Endodermal cell (in vitro differentiated cells): ENCODE data around the gene NDST1. TPM values are rescaled to one million over a fixed set of nuclear protein-coding genes. Genes with fewer than 3 reads are reported as not detected.

Experiments used
- DNase-seq: peaks from one replicate; pipeline ENCODE4 v3.0.0-alpha.2; 2017
- H3K27ac ChIP-seq: 2 replicates; pipeline ENCODE4 v1.5.1; 2013; ENCODE audit warnings: mild to moderate bottlenecking, low read depth, low read length, moderate library complexity
- H3K27me3 ChIP-seq: 2 replicates; pipeline ENCODE4 v1.6.1; 2013; ENCODE audit warnings: mild to moderate bottlenecking, low read length, moderate library complexity; ENCODE audit not compliant: insufficient read depth, control insufficient read depth, poor library complexity, severe bottlenecking
- H3K36me3 ChIP-seq: 2 replicates; pipeline ENCODE4 v1.7.0; 2013; ENCODE audit warnings: mild to moderate bottlenecking, low read length, moderate library complexity; ENCODE audit not compliant: control insufficient read depth, insufficient read depth
- H3K4me1 ChIP-seq: one replicate; pipeline ENCODE4 v1.7.0; 2013; ENCODE audit warnings: low read length; ENCODE audit not compliant: control insufficient read depth, insufficient read depth
- H3K4me3 ChIP-seq: 2 replicates; pipeline ENCODE4 v1.5.1; 2013; ENCODE audit warnings: mild to moderate bottlenecking, low read length, moderate library complexity
- H3K9ac ChIP-seq: 2 replicates; pipeline ENCODE4 v1.6.1; 2013; ENCODE audit warnings: mild to moderate bottlenecking, low read length, moderate library complexity; ENCODE audit not compliant: poor library complexity, severe bottlenecking; ENCODE audit errors: extremely low read depth
- H3K9me3 ChIP-seq: 2 replicates; pipeline ENCODE4 v1.6.1; 2013; ENCODE audit warnings: mild to moderate bottlenecking, low read length, moderate library complexity; ENCODE audit not compliant: control insufficient read depth
- H3K27ac Mint-ChIP-seq: 2 replicates; pipeline ENCODE4 v1.8.0; 2020; ENCODE audit warnings: mixed read lengths
- H3K27me3 Mint-ChIP-seq: 2 replicates; pipeline ENCODE4 v1.8.0; 2021; ENCODE audit warnings: mild to moderate bottlenecking, mixed read lengths; ENCODE audit not compliant: insufficient read depth
- H3K36me3 Mint-ChIP-seq: 2 replicates; pipeline ENCODE4 v1.8.0; 2020; ENCODE audit warnings: low read depth, mixed read lengths
- H3K4me1 Mint-ChIP-seq: 2 replicates; pipeline ENCODE4 v1.8.0; 2020; ENCODE audit warnings: mixed read lengths
- H3K4me3 Mint-ChIP-seq: 2 replicates; pipeline ENCODE4 v1.8.0; 2020; ENCODE audit warnings: mild to moderate bottlenecking, moderate library complexity, mixed read lengths
- H3K9me3 Mint-ChIP-seq: 2 replicates; pipeline ENCODE4 v1.8.0; 2020; ENCODE audit warnings: mild to moderate bottlenecking, mixed read lengths
- CTCF ChIP-seq: fragments of 200-600 bp; sonication (generic); conservative IDR thresholded peaks from 2 replicates; pipeline ENCODE4 v1.5.0; 2021; ENCODE audit warnings: antibody characterized with exemption, mild to moderate bottlenecking
- WGBS, 2 experiments: methylation state at CpG; one replicate each; pipeline versions ENCODE4 v1.1.5 to v1.1.7; 2013; ENCODE audit warnings: missing lambda C conversion rate in 2 of 2, mixed read lengths in 1 of 2; ENCODE audit not compliant: insufficient coverage in 1 of 2, insufficient read length in 1 of 2; 5-methylcytosine and 5-hydroxymethylcytosine counted together
- total RNA-seq, 2 donors: library from RNA; stranded (reverse); fragmentation: NEBNext Ultra II Directional in 1 of 2; extraction: Animal tissue kit (Norgen Biotek cat#: 25700) in 1 of 2; gene quantifications; 2 replicates in 1 of 2; 3 replicates in 1 of 2; pipeline ENCODE4 v1.2.1, GENCODE V29; 2021

Gene NDST1
- total RNA-seq, 2 donors from 2014 or later, result 53.3 to 71.7 TPM

GRCh38 chr5:150497274-150497988 lies 10.5 kb upstream of the NDST1 start:
- WGBS, 2 experiments, result 78 to 89% methylated on average over 9 to 14 of the region's 14 CpGs
- peak; percentile 27 for TF ChIP-seq CTCF
- Mint-ChIP-seq H3K27me3 (no peaks in the 10 kb centered on the region), H3K4me1 (peaks cover 42% of the 10 kb centered on the region), H3K27ac (peak overlapping the region; percentile 62), H3K4me3 (no peak overlapping the region), H3K9me3 (no peaks in the 10 kb centered on the region), H3K36me3 (peaks cover 10% of the 10 kb centered on the region)
- Histone ChIP-seq H3K27ac (peak overlapping the region; percentile 7), H3K36me3 (peaks cover 28% of the 10 kb centered on the region), H3K9me3 (no peaks in the 10 kb centered on the region), H3K4me1 (peaks cover 28% of the 10 kb centered on the region), H3K4me3 (no peak overlapping the region), H3K9ac (no peak overlapping the region), H3K27me3 (no peaks in the 10 kb centered on the region)
- no peak for DNase-seq

GRCh38 chr5:150497989-150498317 lies 10.0 kb upstream of the NDST1 start:
- H3K27ac Mint-ChIP-seq, result peak overlapping the region; percentile 62

GRCh38 chr5:150498501-150498900 lies 9.4 kb upstream of the NDST1 start:
- peak; percentile 63 for DNase-seq
- no peak for TF ChIP-seq CTCF

More at GRCh38 chr5:150497989-150498317, 10.0 kb upstream of the NDST1 start:
- Mint-ChIP-seq H3K4me1 (peaks cover 41% of the 10 kb centered on the region), H3K27me3 (no peaks in the 10 kb centered on the region), H3K4me3 (no peak overlapping the region), H3K9me3 (no peaks in the 10 kb centered on the region), H3K36me3 (peaks cover 10% of the 10 kb centered on the region)
- Histone ChIP-seq H3K27ac (peak overlapping the region; percentile 7), H3K36me3 (peaks cover 28% of the 10 kb centered on the region), H3K9ac (no peak overlapping the region), H3K4me3 (no peak overlapping the region), H3K9me3 (no peaks in the 10 kb centered on the region), H3K4me1 (peaks cover 28% of the 10 kb centered on the region), H3K27me3 (no peaks in the 10 kb centered on the region)
- WGBS, 2 experiments, result 83 to 96% methylated on average over 1 to 5 of the region's 5 CpGs
- no peak for TF ChIP-seq CTCF
- no peak for DNase-seq

More at GRCh38 chr5:150498501-150498900, 9.4 kb upstream of the NDST1 start:
- H3K4me1 ChIP-seq, result peaks cover 28% of the 10 kb centered on the region
- H3K9me3 ChIP-seq, result no peaks in the 10 kb centered on the region
- no peaks in the 10 kb centered on the region for H3K27me3 ChIP-seq
- H3K4me3 ChIP-seq, result peak overlapping the region; percentile 48
- H3K36me3 ChIP-seq, result peaks cover 28% of the 10 kb centered on the region
- Mint-ChIP-seq H3K4me3 (no peak overlapping the region), H3K27me3 (no peaks in the 10 kb centered on the region), H3K4me1 (peaks cover 41% of the 10 kb centered on the region), H3K27ac (peak overlapping the region; percentile 62), H3K36me3 (peaks cover 9% of the 10 kb centered on the region), H3K9me3 (no peaks in the 10 kb centered on the region)
- 39 to 67% methylated on average over 5 to 6 of the region's 6 CpGs for WGBS, 2 experiments
- H3K9ac ChIP-seq, result no peak overlapping the region
- H3K27ac ChIP-seq, result peak overlapping the region; percentile 49
